GM12801 (cell line): Measurements from ENCODE around the gene OR5M10.

Experiments
- CTCF ChIP-seq: IDR thresholded peaks from one replicate; pipeline ENCODE4 v1.5.1; 2011; ENCODE audit warnings: control low read depth; ENCODE audit not compliant: insufficient read length; ENCODE audit errors: extremely low read depth

OR5M10 gene

GRCh38 chr11:56577621-56578020 lies at the start of gene OR5M10:
OR5M10 (minus strand) TSS chr11:56577721; CDS start chr11:56577721, 0 bp downstream.
- TF ChIP-seq CTCF = no peak

GRCh38 chr11:56625946-56626345 lies 48.4 kb upstream of the OR5M10 start:
- TF ChIP-seq CTCF = no peak

GRCh38 chr11:56624661-56625110 lies 47.2 kb upstream of the OR5M10 start:
- TF ChIP-seq CTCF = no peak

- TF ChIP-seq CTCF = no peak
These were observed 33.7 kb upstream of the OR5M10 start for GRCh38 chr11:56611174-56611573.

- TF ChIP-seq CTCF = no peak
These were observed 18.9 kb downstream of the OR5M10 start for GRCh38 chr11:56558574-56558973.

- TF ChIP-seq CTCF = no peak
These were observed 32.0 kb downstream of the OR5M10 start for GRCh38 chr11:56545531-56545930.

- no peak for TF ChIP-seq CTCF
These were observed 33.8 kb downstream of the OR5M10 start for GRCh38 chr11:56543739-56544138.

- TF ChIP-seq CTCF = no peak
These were observed 34.4 kb downstream of the OR5M10 start, which contains the start of gene OR5M11 for GRCh38 chr11:56543157-56543556. OR5M11 (minus strand) TSS chr11:56543257; CDS start chr11:56543257, 0 bp downstream.
